Smooth muscle cell (in vitro differentiated cells): ENCODE data around the gene RAI2. TPM values are rescaled to one million over a fixed set of nuclear protein-coding genes. Genes with fewer than 3 reads are reported as not detected.

Experiments
- DNase-seq: peaks from one replicate; lab custom pipeline; 2025; ENCODE audit not compliant: unreplicated experiment; lab: John Stamatoyannopoulos, UW
- H2AFZ ChIP-seq: fragments of 200-600 bp; sonication (generic); 2 replicates; pipeline ENCODE4 v1.6.0; 2016; ENCODE audit warnings: antibody characterized with exemption, low read depth, mild to moderate bottlenecking
- H3F3A ChIP-seq: fragments of 200-600 bp; sonication (generic); 2 replicates; pipeline ENCODE4 v1.6.0; 2017; ENCODE audit warnings: antibody characterized with exemption, low read depth
- H3K27ac ChIP-seq: fragments of 200-600 bp; sonication (generic); 2 replicates; pipeline ENCODE4 v1.5.1; 2016; ENCODE audit warnings: low read depth, mild to moderate bottlenecking
- H3K27me3 ChIP-seq: fragments of 200-600 bp; sonication (generic); 2 replicates; pipeline ENCODE4 v1.6.1; 2016; ENCODE audit warnings: low read depth, mild to moderate bottlenecking
- H3K36me3 ChIP-seq: fragments of 200-600 bp; sonication (generic); 2 replicates; pipeline ENCODE4 v1.5.1; 2016; ENCODE audit warnings: low read depth
- H3K4me1 ChIP-seq: fragments of 200-600 bp; sonication (generic); 2 replicates; pipeline ENCODE4 v1.5.1; 2016; ENCODE audit warnings: low read depth
- H3K4me2 ChIP-seq: fragments of 200-600 bp; sonication (generic); 2 replicates; pipeline ENCODE4 v1.6.0; 2016; ENCODE audit warnings: mild to moderate bottlenecking
- H3K4me3 ChIP-seq: fragments of 200-600 bp; sonication (generic); 2 replicates; pipeline ENCODE4 v1.5.1; 2016; ENCODE audit warnings: mild to moderate bottlenecking
- H3K79me2 ChIP-seq: fragments of 200-600 bp; sonication (generic); 2 replicates; pipeline ENCODE4 v1.6.0; 2016; ENCODE audit warnings: low read depth, mild to moderate bottlenecking
- H3K9ac ChIP-seq: fragments of 200-600 bp; sonication (generic); 2 replicates; pipeline ENCODE4 v1.6.0; 2016; ENCODE audit warnings: low read depth
- H3K9me3 ChIP-seq: fragments of 200-600 bp; sonication (generic); replicated peaks from 2 replicates; pipeline ENCODE4 v1.5.1; 2016; ENCODE audit warnings: low read depth
- H4K20me1 ChIP-seq: fragments of 200-600 bp; sonication (generic); 2 replicates; pipeline ENCODE4 v1.6.0; 2016; ENCODE audit warnings: low read depth
- WGBS: methylation state at CpG from one replicate; pipeline ENCODE4 v1.1.7; 2016; ENCODE audit warnings: low lambda C conversion rate; 5-methylcytosine and 5-hydroxymethylcytosine counted together
- polyA plus RNA-seq: library from polyadenylated mRNA; unstranded; fragments of >200 nt; fragmentation: Nextera tagmentation; extraction: Ambion mirVana; gene quantifications from 2 replicates; pipeline ENCODE4 v1.2.1, GENCODE V29; 2016
- total RNA-seq: library from RNA; depleted of rRNA; stranded (reverse); fragments of >200 nt; gene quantifications from 2 replicates; pipeline ENCODE4 v1.2.3, GENCODE V29; 2014
- TF ChIP-seq, protein P1 (sequence below): fragments of 200-600 bp; sonication (generic); IDR thresholded peaks from 2 replicates; pipeline ENCODE4 v1.5.1; 2017; ENCODE audit warnings: borderline replicate concordance, mild to moderate bottlenecking, antibody characterized with exemption; ENCODE audit not compliant: insufficient read depth, poor library complexity, severe bottlenecking

The RAI2 gene
- total and polyA plus RNA-seq, 2 experiments from 2014 or later = 0.72 TPM; not detected in 1

DNA sequence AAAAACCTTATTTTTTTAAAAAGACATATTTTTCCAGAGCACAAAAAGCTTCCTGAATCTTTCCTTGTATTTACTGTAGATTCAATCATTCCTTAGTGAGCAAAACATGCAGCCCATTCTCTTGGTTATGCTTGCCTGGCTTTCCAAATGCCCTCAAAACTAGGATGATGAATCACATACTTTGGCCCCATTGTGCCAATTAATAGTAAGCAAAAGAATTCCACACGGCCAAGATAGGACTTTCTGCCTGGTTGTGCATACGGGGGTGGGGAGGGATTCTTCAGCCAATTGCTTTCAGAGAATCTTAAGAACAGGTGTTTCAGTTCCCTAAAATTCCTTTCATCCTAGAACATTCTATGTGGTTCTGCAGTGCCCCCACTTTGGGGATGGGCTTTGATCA is 7.0 kb downstream of the RAI2 start:
- no peak for DNase-seq

DNA sequence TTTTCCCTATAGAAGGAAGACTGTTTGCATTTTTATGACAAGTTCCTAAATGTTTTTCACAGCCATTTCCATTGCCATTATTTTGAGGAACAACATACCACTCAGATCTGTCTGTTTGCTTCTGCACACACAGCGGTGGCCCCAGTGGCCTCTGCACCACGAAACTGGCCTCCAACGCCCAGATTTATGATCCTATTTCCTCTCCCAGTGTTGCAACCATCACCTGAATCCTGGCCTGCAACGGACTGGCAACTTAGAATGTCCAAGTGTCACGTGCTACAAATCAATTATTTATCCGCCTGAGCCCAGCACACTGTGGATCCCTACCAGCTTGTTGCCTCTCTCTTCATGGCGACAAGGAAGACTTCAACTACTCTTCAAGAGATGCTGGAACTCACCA is 9.2 kb downstream of the RAI2 start:
- Histone ChIP-seq H3K9ac (no peak overlapping the region), H3K36me3 (no peaks in the 10 kb centered on the region), H4K20me1 (no peaks in the 10 kb centered on the region), H3K9me3 (no peaks in the 10 kb centered on the region), H3F3A (no peaks in the 10 kb centered on the region), H3K27ac (no peak overlapping the region), H3K4me2 (no peak overlapping the region), H3K27me3 (peaks cover 15% of the 10 kb centered on the region), H3K79me2 (no peaks in the 10 kb centered on the region), H3K4me3 (no peak overlapping the region), H2AFZ (no peak overlapping the region), H3K4me1 (no peaks in the 10 kb centered on the region)
- DNase-seq = no peak
- TF ChIP-seq, protein P1, sequence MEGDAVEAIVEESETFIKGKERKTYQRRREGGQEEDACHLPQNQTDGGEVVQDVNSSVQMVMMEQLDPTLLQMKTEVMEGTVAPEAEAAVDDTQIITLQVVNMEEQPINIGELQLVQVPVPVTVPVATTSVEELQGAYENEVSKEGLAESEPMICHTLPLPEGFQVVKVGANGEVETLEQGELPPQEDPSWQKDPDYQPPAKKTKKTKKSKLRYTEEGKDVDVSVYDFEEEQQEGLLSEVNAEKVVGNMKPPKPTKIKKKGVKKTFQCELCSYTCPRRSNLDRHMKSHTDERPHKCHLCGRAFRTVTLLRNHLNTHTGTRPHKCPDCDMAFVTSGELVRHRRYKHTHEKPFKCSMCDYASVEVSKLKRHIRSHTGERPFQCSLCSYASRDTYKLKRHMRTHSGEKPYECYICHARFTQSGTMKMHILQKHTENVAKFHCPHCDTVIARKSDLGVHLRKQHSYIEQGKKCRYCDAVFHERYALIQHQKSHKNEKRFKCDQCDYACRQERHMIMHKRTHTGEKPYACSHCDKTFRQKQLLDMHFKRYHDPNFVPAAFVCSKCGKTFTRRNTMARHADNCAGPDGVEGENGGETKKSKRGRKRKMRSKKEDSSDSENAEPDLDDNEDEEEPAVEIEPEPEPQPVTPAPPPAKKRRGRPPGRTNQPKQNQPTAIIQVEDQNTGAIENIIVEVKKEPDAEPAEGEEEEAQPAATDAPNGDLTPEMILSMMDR = no peak
- WGBS = 69% methylated on average over 7 of the region's 7 CpGs

More for the DNA sequence above, 7.0 kb downstream of the RAI2 start:
- TF ChIP-seq, protein P1 = no peak
- Histone ChIP-seq H3K9me3 (no peaks in the 10 kb centered on the region), H3K36me3 (no peaks in the 10 kb centered on the region), H3K27me3 (peaks cover 37% of the 10 kb centered on the region), H3K4me1 (no peaks in the 10 kb centered on the region), H2AFZ (no peak overlapping the region), H4K20me1 (no peaks in the 10 kb centered on the region), H3K4me2 (no peak overlapping the region), H3K79me2 (no peaks in the 10 kb centered on the region), H3F3A (no peaks in the 10 kb centered on the region), H3K27ac (no peak overlapping the region), H3K9ac (no peak overlapping the region), H3K4me3 (no peak overlapping the region)
- 63% methylated on average over 2 of the region's 2 CpGs for WGBS

DNA sequence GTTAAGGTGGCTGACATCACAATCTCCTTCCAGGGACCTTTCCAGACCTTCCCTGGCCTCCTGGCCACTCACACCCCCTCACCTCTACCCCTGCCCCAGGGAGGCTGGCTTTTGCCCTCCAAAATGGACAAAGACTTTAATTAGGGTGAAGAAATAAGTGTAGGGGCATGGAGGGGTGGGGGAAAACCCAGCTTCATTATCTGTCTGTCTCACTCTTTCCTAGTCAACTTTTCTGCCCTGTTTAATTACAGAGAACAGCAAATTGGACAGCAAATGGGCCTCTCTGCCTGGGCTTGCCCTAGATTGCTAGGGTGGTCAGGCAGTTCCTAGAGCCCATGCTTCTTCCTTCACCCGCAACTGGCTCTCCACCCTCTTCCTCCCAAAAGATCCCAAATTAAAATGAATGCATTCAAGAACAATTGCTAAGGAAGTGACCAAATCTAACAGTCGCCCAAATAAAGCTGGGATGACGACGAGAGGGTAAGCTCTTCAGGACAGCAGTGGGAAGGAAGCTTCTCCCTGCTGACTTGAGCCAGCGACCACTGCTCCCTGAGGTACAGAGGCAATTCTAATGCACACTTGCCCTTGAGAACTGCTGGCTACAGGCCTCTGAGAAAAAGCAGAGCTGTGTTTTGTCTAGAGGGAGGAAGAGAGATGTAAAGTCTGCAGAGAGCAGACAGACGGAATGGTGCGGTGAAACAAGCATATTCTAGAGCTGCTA is 12.4 kb downstream of the RAI2 start:
- Histone ChIP-seq H3F3A (no peaks in the 10 kb centered on the region), H4K20me1 (no peaks in the 10 kb centered on the region), H3K27ac (no peak overlapping the region), H3K79me2 (no peaks in the 10 kb centered on the region), H2AFZ (no peak overlapping the region), H3K4me1 (no peaks in the 10 kb centered on the region), H3K4me3 (no peak overlapping the region), H3K9me3 (no peaks in the 10 kb centered on the region), H3K36me3 (no peaks in the 10 kb centered on the region), H3K27me3 (peaks cover 5% of the 10 kb centered on the region), H3K9ac (no peak overlapping the region), H3K4me2 (no peak overlapping the region)
- TF ChIP-seq, protein P1 = no peak
- no peak for DNase-seq
- 69% methylated on average over 7 of the region's 7 CpGs for WGBS

DNA sequence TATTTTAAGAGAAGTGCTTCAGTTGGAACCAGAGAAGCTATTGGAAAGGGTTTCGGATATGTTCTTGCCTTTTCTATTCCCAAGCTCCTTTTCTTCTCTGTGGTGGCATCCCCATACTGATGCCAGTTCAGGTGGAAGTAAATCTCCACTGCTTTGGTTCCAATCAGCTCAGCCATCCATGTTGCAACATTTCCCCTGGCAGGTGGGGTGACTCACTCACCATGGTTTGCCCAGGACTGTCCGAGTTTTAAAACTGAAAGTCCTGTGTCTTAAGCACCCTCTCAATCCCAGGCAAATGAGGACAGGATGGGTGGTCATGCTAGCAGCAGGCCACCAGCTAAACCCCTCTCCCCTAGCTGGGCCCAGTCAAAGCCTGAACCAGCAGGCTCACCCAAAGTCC is 15.1 kb downstream of the RAI2 start:
- H3K9me3 ChIP-seq = no peaks in the 10 kb centered on the region
- H3K4me2 ChIP-seq = no peak overlapping the region
- H3K4me3 ChIP-seq = no peak overlapping the region
- no peak overlapping the region for H2AFZ ChIP-seq
- TF ChIP-seq, protein P1 = no peak
- no peak overlapping the region for H3K9ac ChIP-seq
- no peak overlapping the region for H3K27ac ChIP-seq
- 80% methylated on average over 2 of the region's 2 CpGs for WGBS
- H3K79me2 ChIP-seq = no peaks in the 10 kb centered on the region
- H3K36me3 ChIP-seq = no peaks in the 10 kb centered on the region
- H3K27me3 ChIP-seq = peaks cover 5% of the 10 kb centered on the region
- H3F3A ChIP-seq = no peaks in the 10 kb centered on the region
- no peaks in the 10 kb centered on the region for H4K20me1 ChIP-seq
- no peak for DNase-seq
- H3K4me1 ChIP-seq = no peaks in the 10 kb centered on the region
